Activated effector memory CD4-positive, alpha-beta T cell treated with Interleukin-2 at 50 U/mL for 16 hours (primary cell): Measurements from ENCODE around the gene SPACDR.

Experiments used
- DNase-seq: peaks from one replicate; pipeline ENCODE4 v3.0.0-alpha.2; 2020

Gene SPACDR

DNA sequence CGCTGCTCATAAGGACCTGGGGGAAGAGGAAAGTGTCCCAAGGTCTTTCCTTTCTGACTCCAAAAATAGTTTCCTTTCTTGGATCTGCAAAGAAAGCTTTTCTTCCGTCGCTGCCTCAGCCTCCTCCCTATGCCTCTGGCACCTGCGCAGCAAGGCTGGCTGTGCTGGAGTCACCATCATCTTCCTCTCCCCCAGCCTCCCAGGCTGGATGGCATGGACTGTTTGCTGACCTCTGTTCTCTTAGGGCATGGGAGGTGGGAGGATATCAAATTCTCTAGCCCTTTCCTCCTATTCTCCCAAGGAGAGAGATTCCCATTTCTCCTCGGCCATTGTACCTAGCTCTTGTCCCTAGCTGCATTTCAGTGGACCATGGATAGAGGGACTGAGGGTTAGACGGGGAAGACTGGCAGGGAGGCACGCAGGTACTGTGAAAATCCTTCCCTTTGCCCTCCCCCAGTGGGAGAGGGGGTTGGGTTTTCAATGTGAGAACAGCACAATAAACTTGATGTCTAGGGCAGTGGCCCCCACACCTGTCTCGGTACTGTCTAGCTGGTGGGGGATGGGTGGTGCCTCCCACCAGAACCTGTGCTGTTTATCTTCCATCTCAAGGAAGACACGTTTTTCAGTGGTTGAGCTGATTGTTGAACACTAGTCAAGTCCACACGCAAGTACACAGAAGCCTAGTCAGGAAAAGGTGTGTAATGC, 30.3 kb downstream of the SPACDR start:
- no peak for DNase-seq

DNA sequence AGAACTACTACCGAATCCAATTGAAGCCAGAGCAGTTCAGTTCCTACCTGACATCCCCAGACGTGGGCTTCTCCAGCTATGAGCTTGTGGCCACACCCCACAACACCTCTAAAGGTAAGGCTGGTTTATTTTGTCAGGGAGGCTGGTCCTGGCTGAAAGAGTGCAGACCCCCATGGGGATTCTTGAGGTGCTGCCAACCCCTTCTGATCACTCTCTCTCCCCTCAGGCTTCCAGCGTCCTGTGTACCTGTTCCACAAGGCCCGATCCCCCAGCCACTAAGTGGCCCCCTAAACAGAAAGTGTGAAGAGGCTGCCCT, 30.8 kb downstream of the SPACDR start:
- no peak for DNase-seq

DNA sequence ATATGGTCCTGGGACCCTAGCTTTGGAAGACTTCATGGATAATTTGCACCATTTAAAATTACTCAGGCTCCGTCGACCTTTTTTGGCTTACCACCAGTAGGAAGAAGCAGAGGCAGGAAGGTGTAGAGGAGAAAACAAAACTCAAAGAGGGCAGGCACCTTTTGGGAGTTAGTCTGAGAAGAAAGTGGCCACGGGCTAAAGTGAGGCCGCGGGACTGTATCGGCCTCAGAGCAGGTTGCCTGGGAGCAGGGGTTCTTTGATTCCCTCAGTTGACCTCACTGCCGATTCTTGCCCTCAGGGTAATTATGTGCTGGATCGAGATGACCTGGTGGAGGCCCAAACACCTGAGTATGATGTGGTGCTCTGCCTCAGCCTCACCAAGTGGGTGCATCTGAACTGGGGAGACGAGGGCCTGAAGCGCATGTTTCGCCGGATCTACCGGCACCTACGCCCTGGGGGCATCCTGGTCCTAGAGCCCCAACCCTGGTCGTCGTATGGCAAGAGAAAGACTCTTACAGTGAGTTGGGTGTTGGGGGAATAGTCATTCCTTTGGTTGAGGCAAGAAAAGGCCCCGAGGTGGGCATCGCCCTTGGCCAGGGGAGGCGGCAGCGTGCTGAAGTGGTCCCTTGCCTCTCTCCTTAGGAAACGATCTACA, 31.3 kb downstream of the SPACDR start:
- DNase-seq = no peak

DNA sequence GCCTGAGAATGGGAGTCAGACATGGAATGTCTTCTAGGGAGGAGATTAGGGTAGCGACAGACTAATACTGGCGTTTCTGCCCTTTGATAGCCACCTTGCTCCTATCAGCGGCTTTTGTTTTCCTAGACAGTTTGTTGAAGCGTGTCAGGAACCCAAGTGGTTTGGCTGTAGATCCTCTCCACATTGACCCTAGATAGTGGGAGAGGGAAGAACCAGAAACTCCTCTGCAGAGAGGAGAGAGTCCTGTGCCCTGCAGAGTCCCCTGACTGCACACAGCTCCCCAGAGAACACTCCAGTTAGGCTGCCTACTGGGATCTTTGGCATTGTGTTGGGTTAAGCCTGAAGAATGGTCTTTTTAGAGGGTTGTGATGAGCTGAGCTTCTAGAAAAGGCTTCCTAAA, 32.0 kb downstream of the SPACDR start:
- DNase-seq = no peak

DNA sequence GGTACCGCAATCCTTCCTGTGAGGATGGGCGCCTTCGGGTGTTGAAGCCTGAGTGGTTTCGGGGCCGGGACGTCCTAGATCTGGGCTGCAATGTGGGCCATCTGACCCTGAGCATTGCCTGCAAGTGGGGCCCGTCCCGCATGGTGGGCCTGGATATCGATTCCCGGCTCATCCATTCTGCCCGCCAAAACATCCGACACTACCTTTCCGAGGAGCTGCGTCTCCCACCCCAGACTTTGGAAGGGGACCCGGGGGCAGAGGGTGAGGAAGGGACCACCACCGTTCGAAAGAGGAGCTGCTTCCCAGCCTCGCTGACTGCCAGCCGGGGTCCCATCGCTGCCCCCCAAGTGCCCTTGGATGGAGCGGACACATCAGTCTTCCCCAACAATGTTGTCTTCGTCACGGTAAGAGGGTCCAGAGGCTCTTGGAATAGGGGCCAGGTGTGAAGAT, 32.7 kb downstream of the SPACDR start:
- no peak for DNase-seq

DNA sequence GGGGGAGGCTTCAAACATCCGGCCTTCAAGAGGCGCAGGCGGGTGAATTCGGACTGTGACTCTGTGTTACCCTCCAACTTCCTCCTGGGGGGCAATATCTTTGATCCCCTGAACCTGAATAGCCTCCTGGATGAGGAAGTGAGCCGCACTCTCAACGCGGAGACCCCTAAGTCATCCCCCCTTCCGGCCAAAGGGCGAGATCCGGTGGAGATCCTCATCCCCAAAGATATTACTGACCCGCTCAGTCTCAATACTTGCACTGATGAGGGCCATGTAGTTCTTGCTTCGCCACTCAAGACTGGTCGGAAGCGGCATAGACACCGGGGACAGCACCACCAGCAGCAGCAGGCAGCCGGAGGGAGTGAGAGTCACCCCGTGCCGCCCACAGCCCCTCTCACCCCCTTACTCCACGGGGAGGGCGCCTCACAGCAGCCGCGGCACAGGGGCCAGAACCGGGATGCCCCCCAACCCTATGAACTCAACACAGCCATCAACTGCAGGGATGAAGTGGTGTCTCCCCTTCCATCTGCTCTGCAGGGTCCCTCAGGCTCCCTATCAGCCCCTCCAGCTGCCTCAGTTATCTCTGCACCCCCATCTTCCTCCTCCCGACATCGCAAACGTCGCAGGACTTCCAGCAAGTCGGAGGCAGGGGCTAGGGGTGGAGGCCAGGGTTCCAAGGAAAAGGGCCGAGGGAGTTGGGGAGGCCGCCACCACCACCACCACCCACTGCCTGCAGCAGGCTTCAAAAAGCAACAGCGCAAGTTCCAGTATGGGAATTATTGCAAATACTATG, 33.4 kb downstream of the SPACDR start:
- no peak for DNase-seq

DNA sequence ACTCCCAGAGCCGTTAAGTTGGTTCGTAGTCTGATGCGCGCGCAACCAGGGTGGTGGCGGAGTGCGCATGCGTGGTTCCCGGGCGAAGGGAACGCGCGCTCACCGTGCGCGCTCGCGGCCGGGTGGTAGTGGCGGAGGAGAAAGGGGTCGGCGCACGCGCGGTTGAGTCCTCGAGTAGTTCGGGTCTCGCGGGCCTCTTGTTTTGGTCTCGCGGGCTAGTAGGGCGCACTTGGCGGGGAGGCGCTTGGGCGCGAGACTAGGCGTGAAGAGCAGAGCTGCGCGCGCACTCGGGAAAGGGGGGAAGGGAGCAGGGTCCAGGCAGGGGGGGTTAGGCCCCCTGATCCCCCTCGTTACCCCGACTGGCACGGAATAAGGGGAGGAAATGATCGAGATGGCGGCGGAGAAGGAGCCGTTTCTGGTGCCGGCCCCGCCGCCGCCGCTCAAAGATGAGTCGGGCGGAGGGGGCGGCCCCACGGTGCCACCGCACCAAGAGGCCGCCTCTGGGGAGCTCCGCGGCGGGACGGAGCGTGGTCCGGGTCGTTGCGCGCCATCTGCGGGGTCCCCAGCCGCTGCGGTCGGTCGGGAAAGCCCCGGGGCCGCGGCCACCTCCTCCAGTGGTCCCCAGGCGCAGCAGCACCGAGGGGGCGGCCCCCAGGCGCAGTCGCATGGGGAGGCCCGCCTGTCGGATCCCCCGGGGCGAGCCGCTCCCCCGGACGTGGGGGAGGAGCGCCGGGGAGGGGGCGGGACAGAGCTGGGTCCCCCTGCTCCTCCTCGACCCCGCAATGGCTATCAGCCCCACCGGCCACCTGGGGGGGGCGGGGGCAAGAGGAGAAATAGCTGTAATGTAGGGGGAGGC, 34.2 kb downstream of the SPACDR start, which contains the start of gene MEPCE:
Gene MEPCE, plus strand, starts transcription at position 195 of the 856 bp plus-strand sequence. Its CDS starts 188 bp downstream, at position 383.
- peak; percentile 92 for DNase-seq

DNA sequence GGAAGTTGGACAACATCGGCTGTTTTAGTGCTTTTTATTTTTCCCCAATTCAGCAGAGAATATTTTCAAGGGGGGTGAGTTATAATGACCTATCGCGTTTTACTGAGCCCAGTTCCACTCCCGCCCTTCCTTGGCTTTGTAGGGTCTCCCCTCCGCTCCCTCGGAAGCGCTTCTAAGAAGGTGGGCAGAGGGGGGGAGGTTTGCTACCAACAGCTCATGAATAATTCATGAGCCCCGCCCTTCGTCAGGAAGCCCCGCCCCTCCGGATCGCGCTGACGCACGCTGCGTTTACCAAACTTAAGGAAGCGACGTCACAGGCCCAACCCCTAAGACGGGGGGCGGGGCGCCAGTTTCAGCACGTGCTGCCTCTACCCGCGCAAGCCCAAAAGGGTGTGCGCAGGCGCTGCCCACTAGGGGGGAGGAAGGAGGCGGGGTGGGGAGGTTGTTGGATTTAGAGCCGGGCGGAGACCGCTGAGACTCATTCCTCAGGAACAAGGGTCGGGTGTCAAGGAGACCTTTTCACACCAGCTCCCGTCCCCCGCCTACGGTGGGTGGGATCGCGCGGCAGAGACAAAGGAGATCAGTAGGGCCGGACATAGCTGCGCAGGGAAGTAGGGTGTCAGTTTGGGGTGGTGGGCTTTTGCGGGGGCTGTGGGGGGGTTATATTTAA, 35.0 kb downstream of the SPACDR start:
- DNase-seq = peak; percentile 100

DNA sequence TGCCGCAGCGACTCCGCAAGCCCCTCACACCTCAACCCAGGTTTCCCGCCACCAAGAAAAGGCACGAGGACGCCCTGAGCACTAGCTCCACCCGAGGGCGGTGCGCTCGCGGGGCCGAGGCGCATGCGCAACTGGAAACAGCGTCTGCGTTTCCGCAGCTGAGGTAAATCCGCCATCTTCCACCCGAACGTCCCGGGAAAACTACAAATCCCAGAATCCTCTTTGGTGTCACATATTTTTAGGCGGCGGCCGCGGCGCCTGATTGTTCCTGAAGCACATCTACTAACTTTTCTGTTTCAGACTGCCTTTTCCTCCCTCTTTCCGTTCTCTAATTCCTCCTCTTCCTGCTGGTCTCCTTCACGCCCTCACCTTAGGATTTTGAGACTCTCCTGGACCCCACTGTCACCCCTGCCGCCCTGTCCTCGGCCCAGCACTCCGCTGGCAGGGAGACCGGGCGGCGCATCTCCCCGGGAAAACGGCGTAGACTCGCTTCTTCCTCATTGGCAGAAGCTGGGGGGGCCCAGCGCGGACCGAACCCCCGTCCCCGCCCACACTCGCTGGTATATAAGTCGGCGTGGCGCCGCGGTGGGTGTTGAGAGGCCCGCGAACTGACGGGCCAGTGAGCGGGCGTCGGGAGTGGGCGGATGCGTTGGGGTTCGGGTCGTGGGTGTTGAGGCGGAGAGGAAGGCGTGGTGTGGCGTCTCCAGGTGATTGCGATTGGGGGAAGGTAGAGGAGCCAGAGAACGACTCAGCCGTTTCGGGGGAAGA, 35.7 kb downstream of the SPACDR start, which contains the start of gene ZCWPW1:
Gene ZCWPW1, minus strand, starts transcription at position 505 of the 768 bp plus-strand sequence. CDS start 8,054 bp downstream, outside the sequence.
- peak; percentile 95 for DNase-seq

DNA sequence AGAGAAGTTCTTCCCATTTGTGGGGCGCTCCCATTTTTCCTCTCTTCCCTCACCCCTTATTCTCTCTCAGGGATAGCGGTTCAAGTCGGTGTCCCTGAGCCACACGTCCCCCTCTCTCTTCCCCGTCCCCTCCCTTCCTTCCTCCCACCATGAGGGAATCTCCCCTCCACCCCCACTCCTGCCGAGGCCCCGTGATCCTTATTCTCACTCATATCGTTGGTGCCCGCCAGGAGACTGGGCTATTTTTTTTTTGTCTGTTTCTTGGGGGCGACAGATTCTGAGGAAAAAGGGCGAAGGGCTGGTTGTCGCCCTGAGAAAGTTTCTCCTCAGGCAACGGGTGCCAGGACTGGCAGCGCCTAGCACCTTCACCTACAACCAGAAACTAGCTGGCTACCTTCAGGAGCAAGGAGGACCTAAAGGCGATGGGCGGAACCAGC, 36.3 kb downstream of the SPACDR start:
- no peak for DNase-seq

DNA sequence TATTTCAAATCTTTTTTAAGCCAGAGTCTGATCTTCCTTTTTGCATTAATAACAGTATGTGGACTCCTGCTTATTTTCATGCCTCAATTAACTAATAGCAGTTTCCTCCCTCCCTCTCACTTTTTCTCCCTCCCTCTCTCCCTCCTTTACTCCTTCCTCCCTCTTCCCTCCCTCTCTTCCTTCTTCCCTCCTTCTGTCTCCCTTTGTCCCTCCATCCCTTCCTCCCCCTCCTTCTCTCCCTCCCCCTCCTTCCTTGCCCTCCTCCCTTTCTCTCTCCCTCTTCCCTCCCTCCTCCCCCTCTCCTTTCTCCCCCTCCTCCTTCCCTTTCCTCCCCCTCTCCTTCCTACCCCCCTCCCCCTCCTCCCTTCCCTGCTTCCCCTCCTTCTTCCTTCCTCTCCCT, 37.5 kb downstream of the SPACDR start:
- no peak for DNase-seq

DNA sequence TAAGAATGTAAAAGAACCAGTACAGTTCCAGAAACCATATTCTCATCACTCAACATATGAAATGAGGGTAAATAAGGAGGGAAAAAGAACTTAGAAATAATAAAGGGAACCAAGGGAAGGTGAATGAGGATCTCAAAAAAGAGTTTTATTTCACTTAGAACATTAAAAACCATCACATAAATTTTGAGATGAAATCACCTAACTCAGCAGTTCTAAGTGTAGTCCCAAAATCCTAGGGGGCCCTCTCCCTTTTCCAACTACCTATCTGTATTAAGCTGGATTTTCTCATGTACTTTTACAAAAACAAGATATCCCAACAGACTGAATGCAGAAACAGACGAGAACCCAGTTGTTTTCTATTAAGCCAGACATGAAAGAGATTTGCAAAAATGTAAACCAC, 38.7 kb downstream of the SPACDR start:
- DNase-seq = no peak

DNA sequence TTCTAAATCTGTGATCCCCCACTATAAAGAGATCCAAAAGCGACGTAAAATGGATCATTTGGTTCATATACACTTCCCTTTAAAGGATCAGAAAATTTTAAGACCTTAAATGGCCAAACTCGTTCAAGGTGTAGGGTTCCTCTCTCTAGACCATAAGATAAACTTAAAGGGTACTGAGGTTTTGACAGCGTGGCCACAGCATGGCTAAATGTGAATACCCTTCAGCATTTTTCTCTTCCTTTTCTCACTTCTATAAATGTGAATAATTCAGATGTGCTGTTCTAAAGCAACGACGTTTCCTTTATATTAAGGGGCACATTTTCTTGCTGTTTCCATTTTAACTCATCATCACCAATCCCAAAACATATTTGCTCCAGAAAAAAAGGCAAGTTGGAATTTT, 40.7 kb downstream of the SPACDR start:
- DNase-seq = no peak

DNA sequence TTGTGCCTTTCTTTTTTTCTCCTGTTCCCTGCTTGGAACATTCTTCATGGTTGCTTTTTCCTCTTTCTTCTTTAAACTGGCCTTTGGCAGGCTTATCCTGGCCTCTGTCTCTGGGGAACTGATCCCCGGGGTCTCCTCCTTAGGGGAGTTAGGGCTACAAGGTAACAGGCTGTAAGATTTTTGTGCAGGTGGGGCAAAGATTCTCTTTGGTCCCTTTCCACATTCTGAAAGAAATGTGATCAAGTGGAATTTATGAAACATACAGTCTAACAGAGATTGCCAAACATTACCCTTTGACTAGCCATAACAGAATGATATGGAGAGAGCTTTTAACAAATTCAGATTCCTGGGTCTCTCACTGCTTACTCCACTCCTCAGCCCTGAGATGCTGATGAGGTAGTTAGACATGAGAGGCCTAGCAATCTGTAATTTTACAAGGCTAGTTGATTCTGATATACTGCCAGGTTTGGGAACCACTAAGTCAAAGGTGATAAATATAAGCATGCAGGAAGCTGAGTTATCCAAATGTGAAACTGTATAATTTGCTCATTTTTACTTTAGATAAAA, 44.3 kb downstream of the SPACDR start:
- DNase-seq = no peak

DNA sequence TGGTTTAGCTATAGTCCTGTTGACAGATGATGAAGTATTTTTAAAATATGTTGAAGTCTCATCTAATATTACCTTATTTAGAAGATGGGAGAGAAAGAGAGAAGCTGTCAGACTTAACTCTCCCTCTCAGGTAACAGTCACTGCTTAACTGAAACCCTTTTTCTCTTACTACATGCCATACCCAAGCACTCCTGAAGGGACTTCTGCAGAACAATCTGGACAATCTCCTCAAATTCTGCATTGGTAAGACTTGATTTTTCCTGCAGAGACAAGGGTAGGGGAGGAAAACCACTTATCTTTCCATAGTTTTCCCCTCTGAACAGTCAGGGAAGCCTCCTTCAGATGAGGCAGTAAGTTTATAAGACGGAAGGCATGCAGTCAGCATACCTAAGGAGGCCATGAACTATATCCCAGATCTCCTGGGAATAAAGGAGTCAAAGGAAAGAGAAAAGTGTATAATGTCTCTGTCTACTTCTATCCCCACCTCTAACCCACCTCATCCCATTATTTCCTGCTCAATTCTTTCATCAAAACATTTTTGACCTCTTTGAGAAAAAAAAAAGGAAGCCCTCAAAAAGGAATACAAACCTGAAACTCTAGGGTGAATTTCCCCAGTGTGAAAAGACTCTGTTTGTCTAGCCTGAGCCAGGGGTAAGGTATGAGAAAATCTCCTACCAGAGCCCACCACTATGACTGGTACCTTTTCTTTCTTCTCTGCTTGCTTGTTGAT, 45.0 kb downstream of the SPACDR start:
- no peak for DNase-seq

DNA sequence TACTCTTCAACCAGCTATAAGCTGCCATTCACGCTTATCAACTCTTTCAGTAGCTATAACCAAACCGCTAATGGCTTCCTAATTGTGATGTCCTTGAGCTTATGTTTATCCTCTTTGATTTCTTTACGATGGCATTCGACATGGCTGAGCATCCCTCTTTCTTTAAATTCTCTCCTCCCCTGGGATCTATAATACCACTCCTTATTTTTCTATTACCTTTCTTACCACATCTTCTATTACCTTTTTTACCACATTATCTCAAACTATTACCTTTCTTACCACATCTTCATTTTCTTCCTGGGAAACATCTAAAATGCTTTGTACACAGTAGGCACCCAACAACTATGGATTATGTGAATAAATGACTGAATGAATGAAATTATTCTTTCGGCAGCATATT, 48.6 kb downstream of the SPACDR start:
- DNase-seq = no peak

DNA sequence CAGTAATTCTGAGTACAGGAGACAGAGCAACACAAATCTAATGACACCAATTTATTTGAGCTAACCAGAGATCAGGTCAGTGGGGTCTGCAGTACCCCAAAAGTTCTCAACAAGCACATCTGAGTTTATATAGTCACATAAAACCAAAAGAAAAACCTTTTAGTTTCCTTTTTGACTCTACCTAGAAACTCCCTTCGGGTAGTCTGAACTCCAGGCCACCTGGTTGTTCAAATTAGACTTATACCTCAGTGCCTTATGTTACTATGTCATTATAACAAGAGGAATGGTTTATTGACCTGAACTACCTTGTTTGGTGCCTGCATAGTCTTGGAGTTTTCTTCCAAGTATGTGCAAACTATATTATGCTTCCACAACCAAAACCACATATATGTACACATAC, 50.2 kb downstream of the SPACDR start:
- DNase-seq = no peak

DNA sequence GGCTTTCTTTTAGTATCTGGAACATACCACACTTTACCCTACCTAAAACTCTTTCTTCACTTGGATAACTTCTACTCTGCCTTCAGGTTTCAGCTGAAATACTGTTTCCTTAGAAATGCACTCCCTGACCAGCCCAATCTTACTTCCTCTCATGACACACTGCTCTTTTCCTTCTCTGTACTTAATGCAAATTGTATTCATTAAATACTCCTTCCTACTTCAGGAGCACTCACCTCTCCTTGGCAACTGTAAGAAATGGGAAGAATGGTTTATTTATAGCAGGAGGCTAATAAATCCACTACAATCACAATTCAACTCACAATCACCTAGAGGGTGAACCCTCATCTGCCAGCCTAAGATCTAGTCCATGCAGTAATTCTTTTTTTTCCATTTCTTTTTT, 50.7 kb downstream of the SPACDR start:
- no peak for DNase-seq

DNA sequence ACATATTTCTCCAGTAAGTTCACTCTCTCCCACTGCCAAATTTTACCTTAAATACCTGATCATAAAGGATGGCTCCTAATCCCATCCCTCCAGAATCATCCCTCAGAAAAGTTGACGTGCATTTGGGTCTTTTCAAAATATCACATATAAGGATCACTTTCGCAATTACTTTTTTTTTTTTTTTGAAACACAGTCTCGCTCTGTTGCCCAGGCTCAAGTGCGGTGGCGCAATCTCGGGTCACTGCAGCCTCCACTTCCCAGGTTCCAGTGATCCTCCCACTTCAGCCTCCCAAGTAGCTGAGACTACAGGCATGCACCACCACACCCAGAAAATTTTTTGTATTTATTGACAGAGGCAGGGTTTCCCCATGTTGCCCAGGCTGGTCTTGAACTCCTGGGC, 53.0 kb downstream of the SPACDR start:
- no peak for DNase-seq
